HEK293 (cell line): ENCODE results near the gene ATP2C1.
A peak's percentile ranks its signal among the peaks of the same experiment; 100 is the strongest.

ENCODE experiments used
- GLIS1 ChIP-seq: fragments of 450-650 bp; formaldehyde crosslinking; IDR thresholded peaks from 2 replicates; pipeline ENCODE4 v1.5.1; 2016; ENCODE audit warnings: missing biosample characterization, missing genetic modification characterization
- PRDM2 ChIP-seq: fragments of 450-650 bp; formaldehyde crosslinking; IDR thresholded peaks from 2 replicates; pipeline ENCODE4 v1.5.1; 2016; ENCODE audit warnings: missing biosample characterization, missing genetic modification characterization, borderline replicate concordance
- PRDM6 ChIP-seq: fragments of 450-650 bp; formaldehyde crosslinking; IDR thresholded peaks from 2 replicates; pipeline ENCODE4 v1.5.1; 2017; ENCODE audit warnings: missing biosample characterization, missing genetic modification characterization
- REST ChIP-seq: fragments of 450-650 bp; formaldehyde crosslinking; IDR thresholded peaks from 2 replicates; pipeline ENCODE4 v1.5.1; 2016; ENCODE audit warnings: missing biosample characterization, missing genetic modification characterization
- YY2 ChIP-seq: fragments of 450-650 bp; formaldehyde crosslinking; IDR thresholded peaks from 2 replicates; pipeline ENCODE4 v1.5.1; 2016; ENCODE audit warnings: missing biosample characterization, missing genetic modification characterization
- ZBTB1 ChIP-seq: fragments of 450-650 bp; formaldehyde crosslinking; IDR thresholded peaks from 2 replicates; pipeline ENCODE4 v1.5.1; 2016; ENCODE audit warnings: missing biosample characterization, missing genetic modification characterization
- ZBTB11 ChIP-seq: fragments of 450-650 bp; formaldehyde crosslinking; conservative IDR thresholded peaks from 2 replicates; pipeline ENCODE4 v1.5.1; 2016; ENCODE audit warnings: low read depth, missing biosample characterization, missing genetic modification characterization
- ZBTB48 ChIP-seq: fragments of 450-650 bp; formaldehyde crosslinking; IDR thresholded peaks from 2 replicates; pipeline ENCODE4 v1.5.1; 2016; ENCODE audit warnings: missing biosample characterization, missing genetic modification characterization
- ZFHX2 ChIP-seq: fragments of 450-650 bp; formaldehyde crosslinking; conservative IDR thresholded peaks from 2 replicates; pipeline ENCODE4 v1.5.1; 2016; ENCODE audit warnings: missing biosample characterization, missing genetic modification characterization
- ZNF138 ChIP-seq: fragments of 450-650 bp; formaldehyde crosslinking; IDR thresholded peaks from 2 replicates; pipeline ENCODE4 v1.5.1; 2016; ENCODE audit warnings: missing biosample characterization, missing genetic modification characterization, borderline replicate concordance
- ZNF174 ChIP-seq: fragments of 450-650 bp; formaldehyde crosslinking; IDR thresholded peaks from 2 replicates; pipeline ENCODE4 v1.5.0; 2017; ENCODE audit warnings: missing biosample characterization, mild to moderate bottlenecking, missing genetic modification characterization
- ZNF175 ChIP-seq: fragments of 450-650 bp; formaldehyde crosslinking; IDR thresholded peaks from 2 replicates; pipeline ENCODE4 v1.5.1; 2016; ENCODE audit warnings: missing biosample characterization, missing genetic modification characterization
- ZNF221 ChIP-seq: fragments of 450-650 bp; formaldehyde crosslinking; IDR thresholded peaks from 2 replicates; pipeline ENCODE4 v1.5.1; 2017; ENCODE audit warnings: missing biosample characterization, missing genetic modification characterization, borderline replicate concordance
- ZNF292 ChIP-seq: fragments of 450-650 bp; formaldehyde crosslinking; IDR thresholded peaks from 2 replicates; pipeline ENCODE4 v1.5.1; 2016; ENCODE audit warnings: low read depth, missing biosample characterization, missing genetic modification characterization, borderline replicate concordance
- ZNF416 ChIP-seq: fragments of 450-650 bp; formaldehyde crosslinking; IDR thresholded peaks from 2 replicates; pipeline ENCODE4 v1.5.1; 2016; ENCODE audit warnings: missing biosample characterization, missing genetic modification characterization
- ZNF501 ChIP-seq: fragments of 450-650 bp; formaldehyde crosslinking; IDR thresholded peaks from 2 replicates; pipeline ENCODE4 v1.5.1; 2016; ENCODE audit warnings: missing biosample characterization, missing genetic modification characterization
- ZNF513 ChIP-seq: fragments of 450-650 bp; IDR thresholded peaks from 2 replicates; pipeline ENCODE4 v1.5.1; 2018; ENCODE audit warnings: missing biosample characterization, missing genetic modification characterization
- ZNF560 ChIP-seq: fragments of 450-650 bp; formaldehyde crosslinking; IDR thresholded peaks from 2 replicates; pipeline ENCODE4 v1.5.1; 2017; ENCODE audit warnings: missing biosample characterization, missing genetic modification characterization, borderline replicate concordance
- ZNF561 ChIP-seq: fragments of 450-650 bp; IDR thresholded peaks from 2 replicates; pipeline ENCODE4 v1.5.1; 2018; ENCODE audit warnings: missing biosample characterization, missing genetic modification characterization, borderline replicate concordance
- ZNF600 ChIP-seq: fragments of 450-650 bp; formaldehyde crosslinking; IDR thresholded peaks from 2 replicates; pipeline ENCODE4 v1.5.1; 2016; ENCODE audit warnings: missing biosample characterization, missing genetic modification characterization
- ZNF658 ChIP-seq: fragments of 450-650 bp; formaldehyde crosslinking; IDR thresholded peaks from 2 replicates; pipeline ENCODE4; 2016; ENCODE audit warnings: missing biosample characterization, missing genetic modification characterization
- ZNF747 ChIP-seq: fragments of 450-650 bp; formaldehyde crosslinking; IDR thresholded peaks from 2 replicates; pipeline ENCODE4 v1.5.1; 2016; ENCODE audit warnings: missing biosample characterization, missing genetic modification characterization
- ZXDB ChIP-seq: fragments of 450-650 bp; formaldehyde crosslinking; IDR thresholded peaks from 2 replicates; pipeline ENCODE4 v1.5.1; 2016; ENCODE audit warnings: missing biosample characterization, missing genetic modification characterization

ATP2C1 gene

GRCh38 chr3:130893376-130894129, at the start of gene ATP2C1 (continued):
- TF ChIP-seq PRDM2 (tag by site-specific recombination) (no peak), ZNF600 (tag by site-specific recombination) (peak; percentile 8; the same call in 1 of the 2 replicates), ZBTB1 (tag by site-specific recombination) (no peak), ZBTB48 (no peak), ZNF292 (no peak), ZNF561 (0 out of 2 replicates have a peak, but pooled peaks have one; percentile 30), ZNF501 (tag by site-specific recombination) (peak; percentile 42; the same call in 1 of the 2 replicates), REST (tag by site-specific recombination) (no peak; the same call in 1 of the 2 replicates), ZNF747 (no peak), ZNF175 (tag by site-specific recombination) (no peak), ZNF416 (tag by site-specific recombination) (no peak), PRDM6 (tag by site-specific recombination) (no peak), YY2 (tag by site-specific recombination) (peak; percentile 62; the same call in 1 of the 2 replicates), ZFHX2 (peak; percentile 60), ZNF138 (tag by site-specific recombination) (no peak), ZBTB11 (tag by site-specific recombination) (peak; percentile 83), ZNF513 (no peak), ZNF174 (tag by site-specific recombination) (no peak), ZNF658 (tag by site-specific recombination) (no peak), GLIS1 (tag by site-specific recombination) (peak; percentile 12; the same call in 1 of the 2 replicates), ZNF221 (tag by site-specific recombination) (no peak), ZXDB (tag by site-specific recombination) (peak; percentile 71), ZNF560 (no peak)
